Measurements from ENCODE around the gene VWA5A. TPM values are rescaled to one million over a fixed set of nuclear protein-coding genes. Genes with fewer than 3 reads are reported as not detected.

VWA5A gene
- total RNA-seq, 6 donors from 2014 or later = 16.4 to 39.0 (median 32.9) TPM

DNA sequence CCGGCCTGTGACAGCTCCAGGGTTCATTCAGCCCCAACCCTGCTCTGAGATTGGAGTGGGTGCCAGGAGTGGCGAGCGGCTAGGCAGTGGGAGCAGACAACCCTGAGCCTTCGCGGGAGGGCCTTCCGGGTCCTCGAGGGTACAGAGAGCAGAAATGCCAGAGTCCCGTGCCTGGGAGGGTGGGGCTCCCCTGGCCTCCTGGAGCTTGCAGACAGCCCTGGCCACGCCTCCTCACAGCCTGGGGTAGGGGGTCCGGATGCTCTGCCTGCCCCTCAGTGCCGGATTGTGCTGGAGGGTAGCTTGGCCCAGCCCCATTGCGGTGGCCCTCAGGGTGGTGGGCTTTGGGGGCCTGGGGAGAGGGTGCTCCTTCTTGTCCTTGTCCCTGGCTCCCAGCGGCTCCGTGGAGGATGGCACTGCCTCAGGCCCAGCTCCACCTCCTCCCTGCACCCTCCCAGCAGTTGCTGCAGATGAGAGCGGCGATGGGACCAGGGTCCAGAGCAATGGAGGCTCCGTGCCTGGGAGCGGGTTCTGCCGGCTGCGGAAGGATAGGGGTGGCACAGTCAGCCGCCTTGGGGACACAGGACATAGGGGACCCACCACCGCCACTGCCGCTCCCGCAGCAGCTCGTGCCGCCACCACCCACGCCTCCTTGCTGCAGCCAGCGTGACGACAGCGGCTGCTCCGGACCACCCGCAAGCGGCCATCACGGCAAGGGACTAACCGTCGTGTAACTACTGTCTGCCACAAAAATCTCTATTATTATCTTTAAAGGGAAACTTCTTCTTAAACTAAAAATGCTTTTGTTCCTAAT, 39.2 kb upstream of the VWA5A start:
- peak; percentile 50 to 61 for ATAC-seq (ENCODE audit: low FRiP score in 2 of 2)
- DNase-seq = peak in 1 of 2 donors; percentile 86
- WGBS, 2 donors = 7 to 10% methylated on average over 16 to 35 of the region's 36 CpGs
- peaks cover 0 to 9% (median 0%) of the 10 kb centered on the region in 4 donors for H3K27me3 ChIP-seq
- H3K36me3 ChIP-seq = no peaks in the 10 kb centered on the region
- TF ChIP-seq EP300 (IDR thresholded peaks at IDR 0.05) (no peak), POLR2A (IDR thresholded peaks at IDR 0.05) (peak in 1 of 4 donors; percentile 39), POLR2AphosphoS5 (IDR thresholded peaks at IDR 0.05) (no peak)
- TF ChIP-seq, protein P1, sequence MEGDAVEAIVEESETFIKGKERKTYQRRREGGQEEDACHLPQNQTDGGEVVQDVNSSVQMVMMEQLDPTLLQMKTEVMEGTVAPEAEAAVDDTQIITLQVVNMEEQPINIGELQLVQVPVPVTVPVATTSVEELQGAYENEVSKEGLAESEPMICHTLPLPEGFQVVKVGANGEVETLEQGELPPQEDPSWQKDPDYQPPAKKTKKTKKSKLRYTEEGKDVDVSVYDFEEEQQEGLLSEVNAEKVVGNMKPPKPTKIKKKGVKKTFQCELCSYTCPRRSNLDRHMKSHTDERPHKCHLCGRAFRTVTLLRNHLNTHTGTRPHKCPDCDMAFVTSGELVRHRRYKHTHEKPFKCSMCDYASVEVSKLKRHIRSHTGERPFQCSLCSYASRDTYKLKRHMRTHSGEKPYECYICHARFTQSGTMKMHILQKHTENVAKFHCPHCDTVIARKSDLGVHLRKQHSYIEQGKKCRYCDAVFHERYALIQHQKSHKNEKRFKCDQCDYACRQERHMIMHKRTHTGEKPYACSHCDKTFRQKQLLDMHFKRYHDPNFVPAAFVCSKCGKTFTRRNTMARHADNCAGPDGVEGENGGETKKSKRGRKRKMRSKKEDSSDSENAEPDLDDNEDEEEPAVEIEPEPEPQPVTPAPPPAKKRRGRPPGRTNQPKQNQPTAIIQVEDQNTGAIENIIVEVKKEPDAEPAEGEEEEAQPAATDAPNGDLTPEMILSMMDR (IDR thresholded peaks at IDR 0.05) = peak in 1 of 6 experiments; percentile 6
- no peaks in the 10 kb centered on the region for H3K9me3 ChIP-seq
- peak overlapping the region in 1 of 4 donors; percentile 33 for H3K27ac ChIP-seq
- peak overlapping the region in 3 of 4 donors; percentile 28 to 43 (median 37) for H3K4me3 ChIP-seq
- peaks cover 2 to 16% (median 8%) of the 10 kb centered on the region in 4 donors for H3K4me1 ChIP-seq

DNA sequence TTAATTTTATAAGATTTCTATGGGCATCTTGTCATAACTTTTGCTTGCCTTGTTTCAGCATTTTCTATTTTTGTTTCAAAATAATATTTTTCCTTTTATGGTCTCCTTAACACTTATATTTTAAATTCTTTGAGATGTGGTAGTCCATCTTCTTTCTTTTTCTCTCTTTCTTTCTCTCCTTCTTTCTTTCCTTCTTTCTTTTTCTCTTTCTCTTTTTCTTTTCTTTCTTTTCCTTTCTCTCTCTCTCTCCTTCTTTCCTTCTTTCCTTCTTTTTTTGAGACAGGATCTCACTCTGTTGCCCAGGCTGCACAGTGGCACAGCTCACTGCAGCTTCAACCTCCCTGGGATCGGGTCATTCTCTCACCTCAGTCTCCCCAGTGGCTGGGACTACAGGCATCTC, 38.0 kb upstream of the VWA5A start:
- Histone ChIP-seq H3K4me3 (no peak overlapping the region), H3K9me3 (no peaks in the 10 kb centered on the region), H3K27me3 (peaks cover 0 to 9% (median 0%) of the 10 kb centered on the region in 4 donors), H3K27ac (no peak overlapping the region), H3K4me1 (peaks cover 0 to 10% (median 6%) of the 10 kb centered on the region in 4 donors), H3K36me3 (no peaks in the 10 kb centered on the region)
- ATAC-seq (ENCODE audit: low FRiP score in 2 of 2) (no peak), DNase-seq (no peak)
- TF ChIP-seq POLR2A (IDR thresholded peaks at IDR 0.05) (no peak), POLR2AphosphoS5 (IDR thresholded peaks at IDR 0.05) (no peak), EP300 (IDR thresholded peaks at IDR 0.05) (no peak)
- TF ChIP-seq, protein P1 (IDR thresholded peaks at IDR 0.05) = no peak
- 73 to 96% methylated on average over 1 of the region's 1 CpG for WGBS, 2 donors

DNA sequence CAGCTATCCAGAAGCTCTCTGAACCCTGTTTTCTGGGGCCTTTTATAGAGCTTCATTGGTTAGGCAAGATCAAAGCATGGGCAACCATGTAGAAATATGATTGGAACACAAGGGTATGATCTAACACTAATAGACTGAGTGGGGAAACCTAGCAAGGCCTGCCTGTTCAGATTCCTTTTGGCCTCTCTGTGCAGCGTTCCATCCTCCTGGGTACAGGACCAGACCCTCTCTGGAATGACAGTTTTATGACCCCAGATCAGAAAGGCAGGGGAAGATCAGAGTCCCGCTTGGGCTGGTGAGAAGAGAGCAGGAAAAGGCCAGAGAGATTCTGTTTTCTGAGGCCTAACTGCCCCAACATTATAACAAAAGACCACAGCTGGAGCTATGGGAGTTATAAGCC, 36.7 kb upstream of the VWA5A start:
- TF ChIP-seq POLR2AphosphoS5 (IDR thresholded peaks at IDR 0.05) = no peak
- TF ChIP-seq POLR2A (IDR thresholded peaks at IDR 0.05) = no peak
- TF ChIP-seq, protein P1 (IDR thresholded peaks at IDR 0.05) = no peak
- no peak for TF ChIP-seq EP300 (IDR thresholded peaks at IDR 0.05)
- Histone ChIP-seq H3K4me3 (no peak overlapping the region), H3K4me1 (peaks cover 0 to 10% (median 6%) of the 10 kb centered on the region in 4 donors), H3K27me3 (peaks cover 0 to 9% (median 0%) of the 10 kb centered on the region in 4 donors), H3K36me3 (no peaks in the 10 kb centered on the region), H3K27ac (no peak overlapping the region), H3K9me3 (no peaks in the 10 kb centered on the region)
- no peak for ATAC-seq (ENCODE audit: low FRiP score in 2 of 2)
- no peak for DNase-seq
- 90 to 100% methylated on average over 2 of the region's 2 CpGs for WGBS, 2 donors

DNA sequence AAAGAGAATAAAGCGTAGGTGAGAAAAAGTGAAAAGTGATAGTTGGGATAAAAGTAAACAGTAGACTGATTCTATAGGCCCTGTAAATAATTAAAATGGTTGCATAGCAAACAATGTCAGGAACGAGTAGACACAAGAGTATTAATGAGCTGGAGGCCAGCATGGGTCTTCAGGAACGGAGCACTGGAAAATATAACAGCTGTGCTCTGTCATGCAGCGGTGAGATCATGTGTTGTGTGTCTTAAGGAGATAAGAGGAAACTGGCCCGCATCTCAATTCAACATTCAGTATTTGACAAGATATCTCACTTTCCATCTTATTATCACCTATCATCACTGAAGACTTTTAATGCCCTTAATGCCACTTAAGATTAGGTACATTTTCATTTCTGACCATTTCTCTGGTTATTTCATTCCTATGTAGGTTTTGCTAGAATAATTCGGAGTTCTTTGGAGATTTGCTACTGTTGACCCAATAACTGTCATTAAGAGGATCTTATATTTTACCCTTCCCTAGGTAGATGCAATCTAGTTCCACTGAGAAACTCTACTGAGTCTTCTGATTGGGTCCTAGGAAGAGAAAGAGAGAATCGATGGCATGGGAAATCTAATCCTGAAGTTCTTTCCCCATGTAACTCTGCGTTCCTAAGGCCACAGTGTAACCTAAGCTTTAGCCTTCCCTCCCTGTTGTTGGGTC, 35.5 kb upstream of the VWA5A start:
- 67% methylated on average over 8 of the region's 8 CpGs for WGBS, 2 donors
- no peak for DNase-seq
- Histone ChIP-seq H3K36me3 (no peaks in the 10 kb centered on the region), H3K27ac (no peak overlapping the region), H3K4me1 (peaks cover 0 to 10% (median 6%) of the 10 kb centered on the region in 4 donors), H3K27me3 (peaks cover 0 to 9% (median 0%) of the 10 kb centered on the region in 4 donors), H3K9me3 (no peaks in the 10 kb centered on the region), H3K4me3 (no peak overlapping the region)
- TF ChIP-seq POLR2A (IDR thresholded peaks at IDR 0.05) (no peak), POLR2AphosphoS5 (IDR thresholded peaks at IDR 0.05) (no peak), EP300 (IDR thresholded peaks at IDR 0.05) (no peak)
- TF ChIP-seq, protein P1 (IDR thresholded peaks at IDR 0.05) = no peak
- no peak for ATAC-seq (ENCODE audit: low FRiP score in 2 of 2)

Data from upper lobe of left lung (tissue), 6 donors.